ENCODE results near the gene ZCCHC13.

ZCCHC13 gene

DNA sequence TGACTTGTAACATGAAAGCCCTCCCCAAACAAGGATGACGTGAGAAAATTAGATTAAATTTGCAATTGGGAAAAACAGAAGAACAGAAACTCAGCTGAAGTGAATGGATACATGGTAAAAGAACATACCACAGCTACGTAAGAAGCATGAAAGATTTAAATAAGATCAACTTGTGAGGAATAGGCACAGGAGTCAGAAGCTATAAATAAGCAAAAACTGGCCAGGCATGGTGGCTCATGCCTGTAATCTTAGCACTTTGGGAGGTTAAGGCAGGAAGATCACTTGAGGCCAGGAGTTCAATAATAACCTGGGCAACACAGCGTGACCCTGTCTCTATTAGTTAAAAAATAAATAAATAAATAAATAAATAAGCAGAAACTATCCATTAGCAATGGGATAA is 33.6 kb upstream of the ZCCHC13 start:
- Histone ChIP-seq H3K18ac (ENCODE audit: low read length) (no peak overlapping the region), H3K27me3 (ENCODE audit: control insufficient read depth in 3 of 3, insufficient read depth in 3 of 3, low read depth in 1 of 3, low read length in 3 of 3) (no peaks in the 10 kb centered on the region), H3K9me3 (replicated peaks in 1 of 2; ENCODE audit: control insufficient read depth in 2 of 2, insufficient read depth in 1 of 2, low read depth in 1 of 2, low read length in 2 of 2) (no peaks in the 10 kb centered on the region), H3K9ac (ENCODE audit: low read depth, low read length, poor library complexity) (no peak overlapping the region), H3K4me2 (ENCODE audit: insufficient read depth, low read length, poor library complexity, severe bottlenecking) (no peak overlapping the region), H2AFZ (ENCODE audit: low read length) (no peak overlapping the region), H3K4me1 (ENCODE audit: control insufficient read depth in 2 of 2, insufficient read depth in 1 of 2, low read depth in 1 of 2, low read length in 2 of 2) (no peaks in the 10 kb centered on the region), H2BK5ac (ENCODE audit: low read length) (no peak overlapping the region), H3K79me1 (ENCODE audit: low read depth, low read length) (no peaks in the 10 kb centered on the region), H3K4ac (ENCODE audit: low read length) (no peak overlapping the region), H3K14ac (ENCODE audit: low read length) (no peak overlapping the region), H2BK12ac (ENCODE audit: low read length) (no peak overlapping the region), H4K91ac (ENCODE audit: low read depth, low read length, poor library complexity) (no peak overlapping the region), H3K23ac (ENCODE audit: low read depth, low read length, poor library complexity) (no peak overlapping the region), H3K36me3 (replicated peaks in 1 of 2; ENCODE audit: control insufficient read depth in 2 of 2, insufficient read depth in 2 of 2, low read length in 2 of 2) (peaks cover 0 to 57% of the 10 kb centered on the region in 2 donors), H2AK5ac (ENCODE audit: low read depth, low read length) (no peak overlapping the region), H2BK15ac (ENCODE audit: low read length) (no peak overlapping the region), H4K8ac (ENCODE audit: low read depth, low read length) (no peak overlapping the region), H3K27ac (replicated peaks; ENCODE audit: low read length) (no peak overlapping the region), H2BK120ac (ENCODE audit: low read depth, low read length) (no peak overlapping the region), H3K4me3 (ENCODE audit: low read length in 2 of 2) (no peak overlapping the region)
- no CpG with 5 or more reads among the region's 3 CpGs for WGBS, 2 donors (ENCODE audit: extremely low coverage in 2 of 2, insufficient read length in 2 of 2, insufficient replicate concordance in 1 of 2)
- DNase-seq (ENCODE audit: low spot score) = no peak

DNA sequence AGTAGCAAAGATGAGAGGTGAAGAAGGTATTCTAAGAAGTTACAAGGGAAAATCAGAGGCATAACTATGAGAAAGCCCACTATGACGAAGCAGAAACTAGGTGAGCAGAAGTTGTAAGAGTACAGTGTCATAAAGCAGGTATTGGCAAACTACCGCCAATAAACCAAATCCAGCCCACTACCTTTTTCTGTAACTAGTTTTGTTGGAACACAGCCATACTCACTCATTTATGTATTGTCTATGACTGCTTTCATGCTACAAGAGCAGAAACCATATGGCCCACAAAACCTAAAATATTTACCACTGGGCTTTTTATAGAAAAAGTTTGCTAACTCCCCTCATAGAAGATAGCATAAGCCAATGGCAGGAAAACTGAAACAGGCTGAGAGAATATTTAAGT is 31.8 kb upstream of the ZCCHC13 start:
- H3K27me3 ChIP-seq (ENCODE audit: control insufficient read depth in 3 of 3, insufficient read depth in 3 of 3, low read depth in 1 of 3, low read length in 3 of 3) = no peaks in the 10 kb centered on the region
- H3K14ac ChIP-seq (ENCODE audit: low read length) = no peak overlapping the region
- no peaks in the 10 kb centered on the region for H3K4me1 ChIP-seq (ENCODE audit: control insufficient read depth in 2 of 2, insufficient read depth in 1 of 2, low read depth in 1 of 2, low read length in 2 of 2)
- no peak overlapping the region for H3K4me2 ChIP-seq (ENCODE audit: insufficient read depth, low read length, poor library complexity, severe bottlenecking)
- no peak overlapping the region for H2BK12ac ChIP-seq (ENCODE audit: low read length)
- no peak overlapping the region for H3K9ac ChIP-seq (ENCODE audit: low read depth, low read length, poor library complexity)
- no peak overlapping the region for H2AFZ ChIP-seq (ENCODE audit: low read length)
- no peak overlapping the region for H3K23ac ChIP-seq (ENCODE audit: low read depth, low read length, poor library complexity)
- no peak overlapping the region for H4K91ac ChIP-seq (ENCODE audit: low read depth, low read length, poor library complexity)
- no peak overlapping the region for H3K4ac ChIP-seq (ENCODE audit: low read length)
- no peak overlapping the region for H2AK5ac ChIP-seq (ENCODE audit: low read depth, low read length)
- H2BK5ac ChIP-seq (ENCODE audit: low read length) = no peak overlapping the region
- WGBS, 2 donors (ENCODE audit: extremely low coverage in 2 of 2, insufficient read length in 2 of 2, insufficient replicate concordance in 1 of 2) = no CpG with 5 or more reads among the region's 2 CpGs
- no peaks in the 10 kb centered on the region for H3K9me3 ChIP-seq (replicated peaks in 1 of 2; ENCODE audit: control insufficient read depth in 2 of 2, insufficient read depth in 1 of 2, low read depth in 1 of 2, low read length in 2 of 2)
- H3K18ac ChIP-seq (ENCODE audit: low read length) = no peak overlapping the region
- H2BK15ac ChIP-seq (ENCODE audit: low read length) = no peak overlapping the region
- peaks cover 0 to 67% of the 10 kb centered on the region in 2 donors for H3K36me3 ChIP-seq (replicated peaks in 1 of 2; ENCODE audit: control insufficient read depth in 2 of 2, insufficient read depth in 2 of 2, low read length in 2 of 2)
- no peak overlapping the region for H3K4me3 ChIP-seq (ENCODE audit: low read length in 2 of 2)
- H2BK120ac ChIP-seq (ENCODE audit: low read depth, low read length) = no peak overlapping the region
- DNase-seq (ENCODE audit: low spot score) = no peak
- no peaks in the 10 kb centered on the region for H3K79me1 ChIP-seq (ENCODE audit: low read depth, low read length)
- H4K8ac ChIP-seq (ENCODE audit: low read depth, low read length) = no peak overlapping the region
- H3K27ac ChIP-seq (replicated peaks; ENCODE audit: low read length) = no peak overlapping the region

DNA sequence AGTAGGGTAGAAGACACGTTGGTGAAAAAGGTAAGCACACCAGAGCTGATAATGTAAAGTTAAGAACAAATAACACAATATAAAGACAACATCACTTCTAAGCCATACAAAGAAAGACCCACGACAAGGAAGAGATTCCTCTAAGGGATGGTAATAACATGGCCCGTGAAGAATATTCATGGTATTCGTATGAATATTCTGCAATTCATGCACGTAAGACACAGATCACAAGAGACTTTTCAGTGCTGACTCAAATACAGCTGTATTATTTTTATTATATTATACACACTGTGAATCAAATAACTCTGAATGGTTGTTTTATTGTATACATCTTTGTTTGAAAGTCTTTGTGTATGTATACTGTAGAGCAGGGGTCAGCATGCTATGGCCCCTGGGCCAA is 29.5 kb upstream of the ZCCHC13 start:
- Histone ChIP-seq H3K4me1 (ENCODE audit: control insufficient read depth in 2 of 2, insufficient read depth in 1 of 2, low read depth in 1 of 2, low read length in 2 of 2) (no peaks in the 10 kb centered on the region), H3K4me3 (ENCODE audit: low read length in 2 of 2) (no peak overlapping the region), H3K4me2 (ENCODE audit: insufficient read depth, low read length, poor library complexity, severe bottlenecking) (no peak overlapping the region), H3K14ac (ENCODE audit: low read length) (no peak overlapping the region), H3K9ac (ENCODE audit: low read depth, low read length, poor library complexity) (no peak overlapping the region), H2AK5ac (ENCODE audit: low read depth, low read length) (no peak overlapping the region), H3K9me3 (replicated peaks in 1 of 2; ENCODE audit: control insufficient read depth in 2 of 2, insufficient read depth in 1 of 2, low read depth in 1 of 2, low read length in 2 of 2) (no peaks in the 10 kb centered on the region), H3K4ac (ENCODE audit: low read length) (no peak overlapping the region), H3K18ac (ENCODE audit: low read length) (no peak overlapping the region), H2BK5ac (ENCODE audit: low read length) (no peak overlapping the region), H3K36me3 (replicated peaks in 1 of 2; ENCODE audit: control insufficient read depth in 2 of 2, insufficient read depth in 2 of 2, low read length in 2 of 2) (peaks cover 0 to 70% of the 10 kb centered on the region in 2 donors), H2BK12ac (ENCODE audit: low read length) (no peak overlapping the region), H4K8ac (ENCODE audit: low read depth, low read length) (no peak overlapping the region), H3K79me1 (ENCODE audit: low read depth, low read length) (no peaks in the 10 kb centered on the region), H3K27me3 (ENCODE audit: control insufficient read depth in 3 of 3, insufficient read depth in 3 of 3, low read depth in 1 of 3, low read length in 3 of 3) (no peaks in the 10 kb centered on the region), H2AFZ (ENCODE audit: low read length) (no peak overlapping the region), H3K23ac (ENCODE audit: low read depth, low read length, poor library complexity) (no peak overlapping the region), H2BK15ac (ENCODE audit: low read length) (no peak overlapping the region), H3K27ac (replicated peaks; ENCODE audit: low read length) (no peak overlapping the region), H2BK120ac (ENCODE audit: low read depth, low read length) (no peak overlapping the region), H4K91ac (ENCODE audit: low read depth, low read length, poor library complexity) (no peak overlapping the region)
- no peak for DNase-seq (ENCODE audit: low spot score)
- WGBS, 2 donors (ENCODE audit: extremely low coverage in 2 of 2, insufficient read length in 2 of 2, insufficient replicate concordance in 1 of 2) = no CpG with 5 or more reads among the region's 5 CpGs

DNA sequence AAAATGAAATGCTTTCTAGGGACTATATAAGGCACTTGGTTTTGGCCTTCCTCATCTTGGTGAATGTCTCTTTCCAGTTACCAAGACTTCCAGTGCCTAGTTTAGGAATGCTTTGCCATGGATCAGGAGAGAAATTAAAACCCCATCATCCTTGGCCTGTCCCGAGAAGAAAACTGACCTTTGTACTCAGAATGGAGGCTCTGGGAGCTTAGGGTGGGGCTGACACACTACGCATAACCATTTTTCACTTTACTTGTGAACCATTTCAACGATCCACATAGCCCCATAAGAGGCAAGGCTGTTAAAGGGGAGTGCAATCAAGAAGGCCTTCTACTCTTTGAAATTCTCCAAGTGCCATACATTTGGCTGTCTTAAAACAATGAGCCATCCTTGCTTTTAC is 26.7 kb upstream of the ZCCHC13 start:
- Histone ChIP-seq H2BK12ac (ENCODE audit: low read length) (no peak overlapping the region), H3K36me3 (replicated peaks in 1 of 2; ENCODE audit: control insufficient read depth in 2 of 2, insufficient read depth in 2 of 2, low read length in 2 of 2) (peaks cover 8 to 86% of the 10 kb centered on the region in 2 donors), H3K79me1 (ENCODE audit: low read depth, low read length) (no peaks in the 10 kb centered on the region), H3K14ac (ENCODE audit: low read length) (no peak overlapping the region), H3K23ac (ENCODE audit: low read depth, low read length, poor library complexity) (no peak overlapping the region), H3K4me3 (ENCODE audit: low read length in 2 of 2) (no peak overlapping the region), H4K91ac (ENCODE audit: low read depth, low read length, poor library complexity) (no peak overlapping the region), H3K4me1 (ENCODE audit: control insufficient read depth in 2 of 2, insufficient read depth in 1 of 2, low read depth in 1 of 2, low read length in 2 of 2) (no peaks in the 10 kb centered on the region), H3K18ac (ENCODE audit: low read length) (no peak overlapping the region), H2BK15ac (ENCODE audit: low read length) (no peak overlapping the region), H3K27ac (replicated peaks; ENCODE audit: low read length) (no peak overlapping the region), H3K4me2 (ENCODE audit: insufficient read depth, low read length, poor library complexity, severe bottlenecking) (no peak overlapping the region), H3K9ac (ENCODE audit: low read depth, low read length, poor library complexity) (no peak overlapping the region), H4K8ac (ENCODE audit: low read depth, low read length) (no peak overlapping the region), H2BK5ac (ENCODE audit: low read length) (no peak overlapping the region), H3K27me3 (ENCODE audit: control insufficient read depth in 3 of 3, insufficient read depth in 3 of 3, low read depth in 1 of 3, low read length in 3 of 3) (no peaks in the 10 kb centered on the region), H3K9me3 (replicated peaks in 1 of 2; ENCODE audit: control insufficient read depth in 2 of 2, insufficient read depth in 1 of 2, low read depth in 1 of 2, low read length in 2 of 2) (no peaks in the 10 kb centered on the region), H2AFZ (ENCODE audit: low read length) (no peak overlapping the region), H2BK120ac (ENCODE audit: low read depth, low read length) (no peak overlapping the region), H3K4ac (ENCODE audit: low read length) (no peak overlapping the region), H2AK5ac (ENCODE audit: low read depth, low read length) (no peak overlapping the region)
- WGBS, 2 donors (ENCODE audit: extremely low coverage in 2 of 2, insufficient read length in 2 of 2, insufficient replicate concordance in 1 of 2) = no CpG with 5 or more reads among the region's 3 CpGs
- no peak for DNase-seq (ENCODE audit: low spot score)

All from neuronal stem cell (in vitro differentiated cells).